ENCODE measurements around the gene CGREF1. TPM values are rescaled to one million over a fixed set of nuclear protein-coding genes. Genes with fewer than 3 reads are reported as not detected.

Gene CGREF1
- total and polyA plus RNA-seq, 3 experiments from 2014 or later: 0.17 to 3.5 (median 2.7) TPM

DNA sequence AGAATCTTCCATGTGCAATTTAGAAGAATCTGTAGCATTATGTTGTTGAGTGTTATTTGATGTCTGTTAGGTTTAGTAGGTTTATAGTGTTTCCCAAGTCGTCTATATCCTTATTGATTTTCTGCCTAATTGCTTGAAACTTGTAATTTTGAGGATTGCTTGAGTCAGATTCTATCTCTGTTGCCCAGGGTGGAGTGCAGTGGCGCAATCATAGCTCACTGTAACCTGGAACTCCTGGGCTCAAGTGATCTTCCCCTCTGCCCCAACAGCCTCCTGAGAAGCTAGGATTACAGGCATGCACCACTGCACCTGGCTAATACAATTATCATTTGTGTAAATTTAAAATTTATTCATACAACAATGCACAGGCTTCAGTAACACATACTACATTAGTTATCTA, 26.8 kb upstream of the CGREF1 start:
- Histone ChIP-seq H3K27me3 (ENCODE audit: insufficient read depth, low read length, poor library complexity, severe bottlenecking) (no peaks in the 10 kb centered on the region), H3K9me3 (ENCODE audit: low read length) (no peaks in the 10 kb centered on the region), H3K4me1 (ENCODE audit: insufficient read depth, low read length) (no peaks in the 10 kb centered on the region), H3K36me3 (ENCODE audit: insufficient read depth, low read length) (no peaks in the 10 kb centered on the region), H3K4me3 (ENCODE audit: low read length) (no peak overlapping the region), H3K27ac (ENCODE audit: low read depth, low read length) (no peak overlapping the region)
- no peak for DNase-seq
- H3K27ac Mint-ChIP-seq: no peak overlapping the region
- ChIA-PET POLR2A (interaction anchor here (0.7 kb wide), 1 partner anchor 63 kb away, joined by 4 read pairs; no protein-coding TSS in a partner anchor), CTCF (no interaction called here)
- H3K4me3 Mint-ChIP-seq: no peak overlapping the region
- no peaks in the 10 kb centered on the region for H3K4me1 Mint-ChIP-seq
- peaks cover 0 to 5% (median 0%) of the 10 kb centered on the region in 3 donors for H3K36me3 Mint-ChIP-seq
- H3K27me3 Mint-ChIP-seq: peaks cover 10 to 17% of the 10 kb centered on the region in 2 donors
- peaks cover 0 to 4% (median 4%) of the 10 kb centered on the region in 5 donors for H3K9me3 Mint-ChIP-seq

GRCh38 chr2:27143285-27143684, 24.4 kb upstream of the CGREF1 start:
- ChIA-PET CTCF (interaction anchor here (0.7 kb wide), 1 partner anchor 56 kb away, joined by 3 read pairs; the partner anchor contains the start of gene KHK), POLR2A (no interaction called here)
- no peaks in the 10 kb centered on the region for H3K27me3 ChIP-seq (ENCODE audit: insufficient read depth, low read length, poor library complexity, severe bottlenecking)
- Mint-ChIP-seq H3K9me3 (peaks cover 0 to 4% (median 4%) of the 10 kb centered on the region in 5 donors), H3K4me1 (no peaks in the 10 kb centered on the region), H3K27me3 (peaks cover 10 to 13% of the 10 kb centered on the region in 2 donors), H3K4me3 (no peak overlapping the region), H3K36me3 (peaks cover 0 to 5% (median 0%) of the 10 kb centered on the region in 3 donors), H3K27ac (no peak overlapping the region)
- no peaks in the 10 kb centered on the region for H3K4me1 ChIP-seq (ENCODE audit: insufficient read depth, low read length)
- no peaks in the 10 kb centered on the region for H3K36me3 ChIP-seq (ENCODE audit: insufficient read depth, low read length)
- no peak for DNase-seq
- H3K4me3 ChIP-seq (ENCODE audit: low read length): no peak overlapping the region
- H3K27ac ChIP-seq (ENCODE audit: low read depth, low read length): no peak overlapping the region
- no peaks in the 10 kb centered on the region for H3K9me3 ChIP-seq (ENCODE audit: low read length)

GRCh38 chr2:27139310-27139709, 20.4 kb upstream of the CGREF1 start, which contains the start of gene PRR30:
Gene PRR30 (minus strand): TSS chr2:27139410. CDS start chr2:27138329, 1,081 bp downstream.
- Histone ChIP-seq H3K27me3 (ENCODE audit: insufficient read depth, low read length, poor library complexity, severe bottlenecking) (no peaks in the 10 kb centered on the region), H3K4me1 (ENCODE audit: insufficient read depth, low read length) (no peaks in the 10 kb centered on the region), H3K36me3 (ENCODE audit: insufficient read depth, low read length) (no peaks in the 10 kb centered on the region), H3K4me3 (ENCODE audit: low read length) (no peak within 1 kb of the TSS), H3K9me3 (ENCODE audit: low read length) (no peaks in the 10 kb centered on the region), H3K27ac (ENCODE audit: low read depth, low read length) (no peak within 1 kb of the TSS)
- Mint-ChIP-seq H3K9me3 (peaks cover 0 to 6% (median 4%) of the 10 kb centered on the region in 5 donors), H3K36me3 (peaks cover 0 to 5% (median 2%) of the 10 kb centered on the region in 3 donors), H3K27me3 (peaks cover 0 to 5% of the 10 kb centered on the region in 2 donors), H3K4me1 (peaks cover 0 to 7% (median 0%) of the 10 kb centered on the region in 3 donors), H3K4me3 (peak within 1 kb of the TSS in 2 of 7 donors; percentile 15 to 32), H3K27ac (peak within 1 kb of the TSS in 2 of 8 donors; percentile 17 to 69)
- no peak for DNase-seq
- ChIA-PET POLR2A (no interaction called here), CTCF (no interaction called here)

DNA sequence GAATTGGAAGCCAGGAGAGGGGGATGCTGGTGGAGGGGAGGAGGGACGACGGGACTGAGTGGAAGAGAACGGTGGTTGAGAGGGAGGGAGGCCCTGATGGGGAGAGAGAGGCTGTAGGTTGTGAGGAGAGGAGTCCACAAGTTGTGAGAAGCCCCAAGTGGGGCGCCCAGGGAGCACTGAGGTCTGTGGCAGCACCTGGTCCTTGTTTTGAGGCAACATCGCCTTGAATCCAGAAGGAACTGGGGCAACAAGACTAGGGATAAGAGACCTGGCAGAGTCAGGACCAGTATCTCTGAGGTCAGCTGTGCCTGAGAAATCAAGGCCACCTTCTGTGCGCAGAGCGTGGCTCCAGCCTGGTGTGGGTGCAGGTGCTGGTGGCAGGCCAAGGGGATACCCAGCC, 19.2 kb upstream of the CGREF1 start:
- ChIA-PET POLR2A (no interaction called here), CTCF (no interaction called here)
- H3K9me3 ChIP-seq (ENCODE audit: low read length): no peaks in the 10 kb centered on the region
- peak overlapping the region in 1 of 7 donors; percentile 5 for H3K4me3 Mint-ChIP-seq
- H3K27ac Mint-ChIP-seq: peak overlapping the region in 1 of 8 donors; percentile 17
- peaks cover 8 to 16% (median 8%) of the 10 kb centered on the region in 3 donors for H3K4me1 Mint-ChIP-seq
- DNase-seq: no peak
- H3K4me3 ChIP-seq (ENCODE audit: low read length): no peak overlapping the region
- peaks cover 0 to 5% (median 2%) of the 10 kb centered on the region in 5 donors for H3K9me3 Mint-ChIP-seq
- no peaks in the 10 kb centered on the region for H3K27me3 ChIP-seq (ENCODE audit: insufficient read depth, low read length, poor library complexity, severe bottlenecking)
- peaks cover 0 to 9% (median 4%) of the 10 kb centered on the region in 3 donors for H3K36me3 Mint-ChIP-seq
- H3K27ac ChIP-seq (ENCODE audit: low read depth, low read length): no peak overlapping the region
- H3K27me3 Mint-ChIP-seq: peaks cover 0 to 2% of the 10 kb centered on the region in 2 donors
- H3K4me1 ChIP-seq (ENCODE audit: insufficient read depth, low read length): peaks cover 8% of the 10 kb centered on the region
- no peaks in the 10 kb centered on the region for H3K36me3 ChIP-seq (ENCODE audit: insufficient read depth, low read length)

DNA sequence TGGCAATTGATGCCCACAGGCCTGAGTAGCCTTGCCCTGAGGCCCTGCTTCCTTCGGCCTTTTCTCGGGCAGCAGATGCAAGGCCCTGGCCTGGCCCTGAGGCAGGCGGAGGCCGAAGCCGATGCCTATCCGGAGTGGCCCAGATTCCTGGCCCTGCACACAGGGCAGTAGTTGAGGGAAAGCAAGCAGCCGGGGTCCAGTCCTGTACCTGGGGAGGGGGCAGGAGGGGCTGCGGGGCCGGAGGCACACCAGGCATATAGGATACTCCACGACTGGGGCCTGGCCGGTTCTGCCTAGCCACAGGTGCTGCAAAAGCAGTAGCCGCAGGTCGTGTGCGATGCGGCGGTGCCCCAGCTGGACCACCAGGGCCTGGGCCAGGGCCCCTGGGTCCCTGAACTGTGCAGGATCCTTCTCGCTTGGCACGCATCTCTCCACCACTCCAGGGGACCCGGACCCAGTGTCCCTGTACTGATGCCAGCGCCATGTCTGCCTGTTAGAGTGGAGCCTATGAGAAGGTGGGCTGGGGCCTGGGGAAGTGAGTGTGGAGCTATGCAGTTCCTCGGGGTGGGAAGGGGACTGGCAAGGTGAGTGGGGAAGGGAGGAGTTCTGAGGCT, 18.5 kb upstream of the CGREF1 start:
- H3K4me1 Mint-ChIP-seq: peaks cover 15 to 23% (median 15%) of the 10 kb centered on the region in 3 donors
- Histone ChIP-seq H3K9me3 (ENCODE audit: low read length) (no peaks in the 10 kb centered on the region), H3K36me3 (ENCODE audit: insufficient read depth, low read length) (no peaks in the 10 kb centered on the region), H3K27me3 (ENCODE audit: insufficient read depth, low read length, poor library complexity, severe bottlenecking) (no peaks in the 10 kb centered on the region), H3K4me1 (ENCODE audit: insufficient read depth, low read length) (peaks cover 15% of the 10 kb centered on the region), H3K4me3 (ENCODE audit: low read length) (no peak overlapping the region), H3K27ac (ENCODE audit: low read depth, low read length) (no peak overlapping the region)
- POLR2A ChIA-PET: no interaction called here
- peaks cover 0 to 2% of the 10 kb centered on the region in 2 donors for H3K27me3 Mint-ChIP-seq
- no peak for DNase-seq
- peaks cover 0 to 16% (median 0%) of the 10 kb centered on the region in 3 donors for H3K36me3 Mint-ChIP-seq
- H3K4me3 Mint-ChIP-seq: no peak overlapping the region
- CTCF ChIA-PET: interaction anchor here (1.2 kb wide), 1 partner anchor 13 kb away, joined by 4 read pairs; no protein-coding TSS in a partner anchor
- peak overlapping the region in 1 of 8 donors; percentile 17 for H3K27ac Mint-ChIP-seq
- peaks cover 0 to 2% (median 0%) of the 10 kb centered on the region in 5 donors for H3K9me3 Mint-ChIP-seq

DNA sequence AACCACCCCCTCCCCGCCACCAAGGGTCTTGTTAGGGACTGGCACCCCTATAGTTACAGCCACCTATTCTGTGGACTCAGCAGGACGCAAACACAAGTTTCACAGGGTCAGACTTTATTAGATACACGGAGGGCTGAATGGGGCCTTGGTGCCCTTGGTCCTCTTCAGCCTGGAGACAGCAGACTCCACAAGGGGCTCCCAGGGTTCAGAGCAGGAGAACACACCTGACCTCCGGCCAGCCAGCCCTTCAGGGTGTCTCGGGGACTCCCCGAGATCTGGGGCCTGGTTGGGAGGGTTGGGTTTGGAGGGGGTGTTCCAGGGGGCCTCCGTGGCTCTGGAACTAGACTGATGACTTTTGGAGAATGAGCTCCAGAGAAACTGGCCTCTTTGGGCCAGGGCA, 17.8 kb upstream of the CGREF1 start:
- H3K4me3 Mint-ChIP-seq: no peak overlapping the region
- peaks cover 5% of the 10 kb centered on the region for H3K36me3 ChIP-seq (ENCODE audit: insufficient read depth, low read length)
- H3K4me1 ChIP-seq (ENCODE audit: insufficient read depth, low read length): peaks cover 15% of the 10 kb centered on the region
- no peak for DNase-seq
- CTCF ChIA-PET: interaction anchor here (1.2 kb wide), 1 partner anchor 12 kb away, joined by 4 read pairs; no protein-coding TSS in a partner anchor
- POLR2A ChIA-PET: no interaction called here
- peak overlapping the region in 1 of 8 donors; percentile 71 for H3K27ac Mint-ChIP-seq
- peaks cover 0 to 20% (median 0%) of the 10 kb centered on the region in 3 donors for H3K36me3 Mint-ChIP-seq
- no peak overlapping the region for H3K4me3 ChIP-seq (ENCODE audit: low read length)
- H3K9me3 ChIP-seq (ENCODE audit: low read length): no peaks in the 10 kb centered on the region
- H3K9me3 Mint-ChIP-seq: peaks cover 0 to 2% (median 0%) of the 10 kb centered on the region in 5 donors
- peaks cover 16 to 27% (median 19%) of the 10 kb centered on the region in 3 donors for H3K4me1 Mint-ChIP-seq
- no peak overlapping the region for H3K27ac ChIP-seq (ENCODE audit: low read depth, low read length)
- H3K27me3 Mint-ChIP-seq: peaks cover 0 to 2% of the 10 kb centered on the region in 2 donors
- no peaks in the 10 kb centered on the region for H3K27me3 ChIP-seq (ENCODE audit: insufficient read depth, low read length, poor library complexity, severe bottlenecking)

DNA sequence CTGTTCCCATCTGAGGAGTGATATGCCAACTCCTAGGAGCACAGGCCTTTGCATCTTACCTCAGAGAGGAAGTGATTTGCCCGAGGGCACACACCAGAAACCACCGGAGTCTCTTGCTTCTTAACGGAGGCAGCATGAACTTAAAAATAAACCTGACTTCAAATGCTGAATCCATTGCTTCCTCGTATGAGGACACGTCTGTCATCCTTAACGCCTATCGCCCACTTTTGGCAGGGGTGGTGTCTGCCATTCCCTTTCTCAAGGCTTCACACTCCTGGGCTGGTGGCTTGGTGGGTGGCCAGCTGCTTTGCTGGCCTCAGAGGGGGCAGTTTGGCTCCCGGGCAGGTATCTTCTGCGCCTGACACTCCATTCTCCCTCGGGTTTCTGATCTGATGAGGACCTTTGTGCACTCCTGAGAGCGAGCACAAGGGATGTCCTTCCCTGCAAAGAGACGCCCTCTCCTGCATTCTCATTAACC, 16.6 kb upstream of the CGREF1 start:
- Histone ChIP-seq H3K9me3 (ENCODE audit: low read length) (no peaks in the 10 kb centered on the region), H3K27me3 (ENCODE audit: insufficient read depth, low read length, poor library complexity, severe bottlenecking) (no peaks in the 10 kb centered on the region), H3K4me1 (ENCODE audit: insufficient read depth, low read length) (peaks cover 15% of the 10 kb centered on the region), H3K27ac (ENCODE audit: low read depth, low read length) (no peak overlapping the region), H3K36me3 (ENCODE audit: insufficient read depth, low read length) (peaks cover 15% of the 10 kb centered on the region), H3K4me3 (ENCODE audit: low read length) (no peak overlapping the region)
- peaks cover 19 to 31% (median 21%) of the 10 kb centered on the region in 3 donors for H3K4me1 Mint-ChIP-seq
- ChIA-PET POLR2A (no interaction called here), CTCF (interaction anchor here (3.6 kb wide), 1 partner anchor 11 kb away, joined by 24 read pairs; the partner anchor contains the start of gene ABHD1)
- H3K9me3 Mint-ChIP-seq: peaks cover 0 to 2% (median 0%) of the 10 kb centered on the region in 5 donors
- peak overlapping the region in 4 of 8 donors; percentile 72 to 98 (median 80) for H3K27ac Mint-ChIP-seq
- DNase-seq: no peak
- H3K4me3 Mint-ChIP-seq: peak overlapping the region; percentile 23 to 97 (median 93)
- H3K36me3 Mint-ChIP-seq: peaks cover 0 to 32% (median 0%) of the 10 kb centered on the region in 3 donors
- peaks cover 0 to 2% of the 10 kb centered on the region in 2 donors for H3K27me3 Mint-ChIP-seq
